ENCODE results near the gene MTG2.

Gene MTG2, protein sequence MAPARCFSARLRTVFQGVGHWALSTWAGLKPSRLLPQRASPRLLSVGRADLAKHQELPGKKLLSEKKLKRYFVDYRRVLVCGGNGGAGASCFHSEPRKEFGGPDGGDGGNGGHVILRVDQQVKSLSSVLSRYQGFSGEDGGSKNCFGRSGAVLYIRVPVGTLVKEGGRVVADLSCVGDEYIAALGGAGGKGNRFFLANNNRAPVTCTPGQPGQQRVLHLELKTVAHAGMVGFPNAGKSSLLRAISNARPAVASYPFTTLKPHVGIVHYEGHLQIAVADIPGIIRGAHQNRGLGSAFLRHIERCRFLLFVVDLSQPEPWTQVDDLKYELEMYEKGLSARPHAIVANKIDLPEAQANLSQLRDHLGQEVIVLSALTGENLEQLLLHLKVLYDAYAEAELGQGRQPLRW
- 35.5 to 36.9 reads per million in 2 experiments for total RNA-seq

DNA sequence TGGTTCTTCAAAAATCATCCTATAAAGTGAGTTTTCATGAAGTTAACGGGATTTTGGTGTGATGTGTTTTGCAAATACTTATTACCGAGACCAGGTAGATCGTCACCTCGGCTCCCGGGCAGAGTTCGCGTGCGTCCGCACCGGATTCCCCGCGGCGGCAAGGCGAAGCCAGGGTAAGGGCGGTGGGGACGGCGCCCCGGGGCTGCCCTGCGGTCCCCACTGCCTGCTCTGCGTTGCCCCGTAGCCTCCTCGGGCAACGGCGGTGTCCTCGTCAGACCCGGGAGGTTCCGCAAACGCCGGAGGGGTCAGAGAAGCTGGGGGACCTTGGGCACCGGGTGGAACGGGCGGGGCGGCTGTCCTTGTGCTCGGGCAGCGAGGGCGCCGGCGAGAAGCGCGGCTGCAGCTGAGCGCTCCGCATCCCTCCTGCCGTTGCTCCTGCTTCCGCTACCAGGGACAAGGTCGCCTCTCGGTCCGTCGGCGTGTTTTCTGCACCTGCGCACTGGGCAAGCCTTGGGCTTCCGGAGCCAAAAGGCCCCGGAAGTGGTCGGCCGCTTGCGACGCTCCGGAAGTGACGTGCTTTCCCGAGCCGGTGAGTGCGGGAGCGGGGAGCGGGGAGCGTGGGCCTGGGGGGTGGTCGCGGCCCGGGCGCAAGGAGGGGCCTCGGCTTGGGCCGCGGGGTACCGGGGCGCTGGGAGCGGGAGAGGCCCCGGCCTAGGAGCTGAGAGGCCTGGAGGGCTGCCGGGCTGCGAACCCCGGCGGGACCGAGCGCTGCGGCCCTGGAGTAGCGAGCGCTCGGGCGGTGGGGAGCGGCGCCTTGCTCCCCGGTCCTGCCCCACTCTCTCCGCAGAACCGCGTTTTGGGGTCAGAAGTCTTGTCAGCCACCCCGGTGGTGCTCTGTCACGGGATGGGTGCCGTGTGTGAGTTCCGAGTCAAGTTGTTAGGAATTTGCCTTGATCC is at the start of gene MTG2:
Gene MTG2, plus strand, starts transcription at position 560 of the 957 bp plus-strand sequence. CDS start 10,393 bp downstream, outside the sequence.
- peak; percentile 92 for DNase-seq (ENCODE audit: low read depth)

DNA sequence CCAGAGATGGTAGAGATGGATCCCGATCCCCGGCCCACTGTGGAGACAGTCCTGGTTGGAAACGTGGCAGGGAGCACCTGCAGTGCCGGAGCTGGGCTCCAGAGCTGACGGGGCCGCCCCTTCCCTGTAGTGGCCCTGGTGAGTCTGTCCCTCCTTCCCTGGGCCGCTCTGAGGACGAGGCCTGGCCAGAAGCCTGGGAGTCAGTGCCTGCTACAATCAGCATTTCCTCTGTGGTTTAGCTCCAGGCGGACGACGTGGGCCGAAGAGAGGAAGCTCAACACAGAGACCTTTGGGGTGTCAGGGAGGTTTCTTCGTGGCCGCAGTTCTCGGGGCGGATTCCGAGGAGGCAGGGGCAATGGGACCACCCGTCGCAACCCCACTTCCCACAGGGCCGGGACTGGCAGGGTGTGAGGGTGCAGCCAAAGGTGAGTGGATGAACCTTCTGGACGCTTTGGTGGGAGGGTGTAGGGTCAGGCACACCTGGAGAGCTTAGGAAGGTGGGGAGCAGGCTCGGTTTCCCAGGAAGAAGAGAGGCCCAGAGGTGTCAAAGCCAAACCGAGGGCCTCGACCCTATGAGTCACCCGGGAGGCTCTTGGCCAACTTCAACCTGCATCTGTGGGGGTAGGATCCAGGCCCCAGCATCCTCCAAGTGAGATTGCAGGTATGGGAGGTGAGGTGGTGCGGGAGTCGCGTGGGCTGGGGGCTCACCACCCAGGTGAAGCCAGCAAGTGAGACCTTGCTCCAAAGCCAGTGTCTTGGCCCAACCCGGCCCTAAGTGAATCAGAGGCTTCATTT is 49.6 kb upstream of the MTG2 start:
- DNase-seq (ENCODE audit: low read depth): no peak

DNA sequence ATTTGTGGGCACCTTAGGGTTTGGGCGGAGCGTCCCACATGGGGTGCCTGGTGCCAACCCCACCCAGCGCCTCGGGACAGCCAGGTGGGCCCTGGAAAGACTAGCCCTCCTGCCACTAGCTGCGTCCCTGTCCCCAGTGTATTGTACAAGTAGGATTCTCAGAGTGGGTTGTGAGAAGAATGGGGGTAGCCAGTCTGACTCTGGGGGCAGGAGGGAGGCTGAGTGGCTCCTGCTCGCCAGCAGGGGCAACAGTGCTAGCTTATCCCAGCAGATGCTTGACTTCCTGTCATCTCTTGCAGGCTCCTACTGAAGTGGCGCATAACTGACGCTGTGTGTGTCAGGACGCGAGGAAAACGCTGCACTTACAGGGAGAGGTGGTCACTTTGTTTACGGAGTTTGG is 49.0 kb upstream of the MTG2 start:
- no peak for DNase-seq (ENCODE audit: low read depth)

DNA sequence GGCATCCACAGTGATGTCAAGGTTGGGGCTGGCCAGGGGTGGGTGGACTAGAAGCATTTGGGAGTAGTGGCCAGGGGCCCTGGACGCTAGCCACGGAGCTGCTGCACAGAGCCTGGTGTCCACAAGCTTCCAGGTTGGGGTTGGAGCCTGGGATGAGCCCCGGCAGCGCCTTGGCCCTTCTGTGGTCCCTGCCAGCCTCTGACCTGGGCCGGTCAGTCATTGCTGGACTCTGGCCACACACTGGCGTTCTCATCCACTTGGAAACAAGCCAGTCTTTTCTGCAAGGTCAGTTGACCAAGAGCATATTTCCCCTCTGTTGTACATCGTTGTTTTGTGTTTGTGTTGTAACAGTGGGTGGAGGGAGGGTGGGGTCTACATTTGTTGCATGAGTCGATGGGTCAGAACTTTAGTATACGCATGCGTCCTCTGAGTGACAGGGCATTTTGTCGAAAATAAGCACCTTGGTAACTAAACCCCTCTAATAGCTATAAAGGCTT is 48.0 kb upstream of the MTG2 start:
- no peak for DNase-seq (ENCODE audit: low read depth)

DNA sequence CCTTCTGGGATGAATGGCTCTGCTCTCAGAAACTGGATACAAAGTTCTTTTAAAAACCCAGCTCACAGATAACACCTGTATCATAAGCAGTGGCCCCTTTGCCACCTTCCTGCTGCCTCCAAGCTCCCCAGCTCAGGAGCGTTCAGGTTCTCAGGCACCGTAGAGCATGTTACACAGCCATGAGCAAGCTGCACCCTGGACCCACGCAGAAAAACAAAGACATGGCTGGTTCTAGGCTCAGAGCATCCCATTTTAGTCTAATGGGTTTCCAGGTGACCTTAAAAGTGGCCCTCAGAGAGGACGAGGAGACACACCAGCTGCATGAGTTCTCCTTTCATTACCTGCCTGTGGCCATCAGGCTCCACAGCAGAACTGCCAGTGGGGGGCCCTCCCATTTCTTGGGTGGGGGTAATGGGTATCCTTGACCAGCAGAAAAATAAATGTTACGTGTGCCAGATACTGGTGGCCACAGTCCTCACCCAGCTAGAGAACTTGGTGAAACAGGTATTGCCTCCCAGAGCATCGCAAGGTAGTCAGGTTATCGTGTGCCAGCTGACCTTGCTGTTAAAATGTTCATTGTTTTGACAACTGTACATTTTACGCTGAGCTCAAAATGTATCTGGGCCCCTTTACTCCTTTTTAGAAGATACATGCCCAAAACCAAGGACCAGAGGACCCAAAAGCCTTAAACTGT is 47.1 kb upstream of the MTG2 start:
- no peak for DNase-seq (ENCODE audit: low read depth)

DNA sequence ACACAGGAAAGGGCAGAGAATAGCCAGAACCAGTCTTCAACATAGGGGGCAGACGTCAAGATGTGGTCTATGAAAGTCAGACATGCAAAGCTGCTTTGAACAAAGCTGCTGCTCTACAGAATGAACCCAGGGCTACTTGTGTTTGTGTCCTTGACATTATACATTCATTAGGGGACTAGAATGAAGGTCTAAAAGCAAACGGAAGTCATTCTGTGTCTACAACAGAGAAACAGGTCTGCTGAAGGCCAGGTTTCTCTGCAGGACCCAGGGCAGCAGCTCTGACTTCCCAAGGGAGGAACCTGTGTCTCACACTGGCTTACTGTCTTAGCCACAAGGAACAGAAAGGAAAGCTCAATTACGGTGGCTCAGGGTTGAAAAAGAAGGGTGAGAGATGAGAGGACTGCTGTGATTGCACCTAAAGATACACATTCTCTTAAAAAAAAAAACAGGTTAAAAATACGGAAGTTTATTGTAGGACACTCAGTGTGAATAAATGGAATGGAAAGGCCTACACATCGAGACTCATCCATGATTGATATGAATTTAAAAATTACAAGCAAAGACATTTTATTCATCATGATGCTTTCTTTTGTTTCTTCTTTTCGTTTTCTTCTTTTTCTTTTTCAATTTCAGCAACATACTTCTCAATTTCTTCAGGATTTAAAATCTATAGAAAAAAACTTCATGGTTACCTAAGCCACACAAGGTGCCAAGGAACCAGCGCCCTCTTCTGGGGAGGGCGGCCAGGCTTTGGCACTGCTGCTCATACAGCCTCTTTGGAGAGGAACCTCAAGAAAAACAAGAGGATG is 46.3 kb upstream of the MTG2 start:
- DNase-seq (ENCODE audit: low read depth): peak; percentile 61

DNA sequence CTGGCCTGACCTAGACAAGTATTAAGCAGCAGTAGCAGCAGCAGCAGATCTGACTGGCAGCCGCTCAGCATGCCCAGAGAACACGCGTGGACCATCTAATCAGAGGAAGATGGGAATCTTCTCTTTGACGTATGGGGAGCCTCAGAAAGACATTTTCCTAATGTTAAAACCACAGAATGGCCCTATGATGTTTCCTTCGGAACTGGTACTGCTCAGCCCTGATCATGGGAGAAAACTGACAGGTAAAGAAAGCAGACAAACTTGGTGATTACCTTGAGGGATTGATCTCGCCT is 45.8 kb upstream of the MTG2 start:
- DNase-seq (ENCODE audit: low read depth): no peak

DNA sequence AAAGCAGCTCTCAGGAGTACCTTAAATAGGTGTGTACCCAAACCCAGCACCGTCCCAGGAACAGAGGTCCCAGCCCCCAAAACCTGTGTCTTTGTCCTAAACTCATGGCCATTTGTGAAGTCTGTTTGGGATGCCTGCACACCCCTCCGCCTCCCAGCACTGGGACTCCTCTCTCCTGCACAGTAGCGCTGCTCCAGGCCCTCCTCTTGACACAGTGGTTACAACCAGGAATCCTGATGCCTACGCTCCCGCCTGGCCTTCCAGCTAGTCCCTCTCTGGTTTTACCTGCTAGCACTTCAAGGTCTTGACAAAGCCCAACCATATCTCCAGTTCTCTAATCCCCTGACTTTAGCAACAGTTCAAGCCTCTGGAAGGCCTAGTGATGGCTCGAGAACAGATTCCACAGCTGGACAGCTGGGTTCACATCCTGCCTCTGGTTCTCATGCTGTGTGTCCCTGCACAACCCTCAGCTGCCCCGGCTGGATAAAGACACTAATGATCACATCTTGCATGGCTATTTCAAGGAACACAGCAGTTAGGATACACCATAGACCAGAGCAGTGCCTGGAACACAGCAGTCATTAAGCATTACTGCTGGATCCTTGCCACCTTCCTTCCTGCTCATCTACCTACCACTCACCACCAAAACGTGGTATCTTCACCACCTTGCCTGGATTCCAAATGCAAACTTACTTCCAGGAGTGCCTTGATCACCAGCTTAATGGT is 45.2 kb upstream of the MTG2 start:
- DNase-seq (ENCODE audit: low read depth): no peak

DNA sequence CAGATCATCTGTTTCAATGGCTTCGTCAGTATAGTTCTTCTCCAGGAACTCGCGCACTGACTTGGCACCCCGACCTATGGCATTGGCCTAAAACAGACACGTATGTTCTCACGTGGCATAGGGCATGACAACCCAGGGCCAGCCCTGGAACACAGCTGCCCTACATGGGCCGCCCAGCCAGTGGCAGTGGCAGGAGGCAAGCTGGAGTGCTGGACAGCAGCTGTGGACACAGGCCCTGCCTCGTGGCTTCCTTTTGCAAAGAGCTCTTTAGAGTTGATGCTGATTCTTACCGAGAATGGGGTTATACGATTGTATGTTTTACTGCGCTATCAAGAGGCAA is 44.7 kb upstream of the MTG2 start:
- no peak for DNase-seq (ENCODE audit: low read depth)

DNA sequence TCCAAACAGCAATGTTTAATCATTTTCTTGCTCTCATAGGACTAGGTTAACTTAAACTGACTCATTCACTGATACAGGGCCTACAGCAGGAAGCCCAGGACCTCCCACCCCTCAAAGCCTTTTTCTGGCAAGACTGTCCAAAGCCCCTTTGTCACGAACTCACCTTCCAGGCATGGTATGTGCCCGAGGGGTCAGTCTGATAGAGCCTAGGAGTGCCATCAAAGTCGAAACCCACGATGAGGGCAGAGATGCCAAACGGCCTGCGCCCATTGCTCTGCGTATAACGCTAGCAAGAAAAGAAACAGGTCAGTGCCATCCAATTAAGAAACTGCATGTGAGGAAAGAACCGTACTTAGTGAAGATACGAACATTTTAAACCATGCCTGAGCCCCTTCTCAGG is 43.9 kb upstream of the MTG2 start:
- no peak for DNase-seq (ENCODE audit: low read depth)

DNA sequence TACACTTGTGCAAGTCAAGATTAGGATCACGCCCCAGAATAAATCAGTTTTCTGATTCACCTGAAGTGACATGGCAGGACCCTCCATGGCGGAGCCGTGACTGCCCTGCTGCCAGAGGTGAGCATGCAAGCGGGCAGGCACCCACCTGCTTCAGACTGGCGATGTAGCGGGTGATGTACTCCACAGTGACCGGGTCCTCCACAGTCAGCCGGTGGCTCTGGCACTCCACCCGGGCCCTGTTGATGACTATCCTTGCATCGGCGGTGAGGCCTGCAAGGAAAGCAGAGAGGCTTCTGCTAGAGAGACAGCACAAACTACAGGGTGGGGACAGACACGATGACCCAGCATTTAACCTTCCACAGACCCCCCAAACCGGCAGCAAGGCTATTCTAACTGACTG is 43.2 kb upstream of the MTG2 start:
- DNase-seq (ENCODE audit: low read depth): no peak

DNA sequence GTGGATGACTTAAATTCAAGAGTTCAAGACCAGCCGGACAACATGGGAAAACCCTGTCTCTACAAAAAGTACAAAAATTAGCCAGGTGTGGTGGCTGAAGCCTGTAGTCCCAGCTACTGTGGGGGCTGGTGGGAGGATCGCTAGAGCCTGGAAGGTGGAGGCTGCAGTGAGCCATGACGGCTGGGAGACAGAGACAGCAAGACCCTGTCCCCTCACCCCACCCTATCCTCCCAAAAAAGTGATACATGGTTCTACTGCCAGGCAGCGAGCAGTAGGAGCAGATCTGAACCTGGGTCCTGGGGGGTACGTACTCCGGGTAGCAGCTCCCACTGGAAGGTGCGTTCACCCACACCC is 41.8 kb upstream of the MTG2 start:
- no peak for DNase-seq (ENCODE audit: low read depth)

DNA sequence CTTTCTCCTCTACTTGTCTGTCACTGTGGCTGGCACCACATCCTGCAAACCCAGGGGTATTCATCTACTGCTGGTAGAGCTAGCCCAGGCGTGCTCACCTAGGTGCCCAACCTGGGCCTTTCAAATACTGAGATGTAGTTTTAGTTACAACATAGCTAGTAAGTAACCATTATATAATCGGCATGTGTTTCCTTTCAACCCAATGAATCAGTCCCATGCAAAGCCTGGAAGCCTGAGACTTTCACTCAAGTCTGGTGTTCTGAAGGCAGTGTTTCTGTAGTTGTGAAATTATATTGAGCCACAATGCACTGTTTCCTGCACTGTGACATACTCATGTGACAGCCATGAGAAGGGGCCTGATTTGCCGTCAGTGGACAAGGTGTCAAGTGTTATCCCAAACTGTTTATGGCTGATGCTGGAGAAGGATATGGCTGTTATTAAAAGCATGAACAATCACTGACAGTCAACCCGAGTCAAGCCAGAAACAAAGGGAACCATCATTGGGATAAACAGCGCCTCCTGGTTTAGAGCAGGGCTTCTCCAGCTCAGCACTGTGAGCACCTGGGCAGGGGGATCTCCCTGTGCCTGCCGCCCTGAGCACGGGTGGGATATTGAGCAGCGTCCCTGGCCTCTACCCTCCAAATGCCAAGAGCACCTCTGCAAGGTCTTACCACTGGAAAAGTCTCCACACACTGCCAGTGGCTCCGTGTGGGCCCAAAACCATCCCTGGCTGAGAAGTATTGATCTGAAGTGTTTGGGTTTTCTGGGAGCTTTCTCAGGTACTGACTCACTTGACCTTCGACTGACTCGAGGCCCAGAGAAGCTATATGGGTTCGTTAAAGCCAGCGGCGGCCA is 41.2 kb upstream of the MTG2 start:
- no peak for DNase-seq (ENCODE audit: low read depth)

DNA sequence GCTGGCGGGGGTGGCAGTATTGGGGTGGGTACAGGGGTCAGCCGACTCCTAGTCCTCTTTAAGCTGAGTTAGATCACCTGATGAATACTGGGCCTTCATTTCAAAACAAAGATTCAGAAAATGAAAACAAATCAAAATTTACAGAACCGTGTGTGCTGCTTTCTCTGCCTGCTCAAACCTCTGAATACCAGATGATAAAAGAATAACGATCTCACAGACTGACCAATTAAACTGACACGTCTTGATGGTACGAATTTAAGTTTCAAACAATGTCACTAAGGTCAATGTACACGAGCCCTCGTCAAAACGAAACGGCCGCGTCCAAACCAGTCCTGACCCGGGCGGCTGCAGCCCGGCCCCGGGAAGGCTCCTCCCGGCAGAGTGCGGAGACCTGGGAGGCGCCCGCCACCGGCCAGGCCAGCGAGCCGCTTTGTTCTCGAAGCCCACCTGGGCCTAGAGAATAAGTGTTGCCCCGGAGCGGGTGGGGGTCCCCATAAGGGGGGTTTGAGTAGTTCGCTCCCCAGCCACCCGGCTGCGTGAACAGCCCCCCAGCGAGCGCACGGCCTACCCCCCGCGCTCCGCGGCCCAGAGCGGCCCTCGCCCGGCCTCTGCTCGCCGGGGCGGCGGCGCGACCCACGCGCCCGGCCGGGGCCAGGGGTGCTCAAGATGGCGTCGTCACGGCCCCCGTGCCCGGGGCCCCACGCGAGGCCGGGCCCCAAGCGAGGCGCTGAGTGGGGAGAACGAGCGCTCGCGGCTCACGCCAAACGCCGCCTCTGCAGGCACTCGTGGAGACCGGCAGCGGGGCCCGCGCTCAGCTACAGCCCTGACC is 40.4 kb upstream of the MTG2 start:
- no peak for DNase-seq (ENCODE audit: low read depth)

DNA sequence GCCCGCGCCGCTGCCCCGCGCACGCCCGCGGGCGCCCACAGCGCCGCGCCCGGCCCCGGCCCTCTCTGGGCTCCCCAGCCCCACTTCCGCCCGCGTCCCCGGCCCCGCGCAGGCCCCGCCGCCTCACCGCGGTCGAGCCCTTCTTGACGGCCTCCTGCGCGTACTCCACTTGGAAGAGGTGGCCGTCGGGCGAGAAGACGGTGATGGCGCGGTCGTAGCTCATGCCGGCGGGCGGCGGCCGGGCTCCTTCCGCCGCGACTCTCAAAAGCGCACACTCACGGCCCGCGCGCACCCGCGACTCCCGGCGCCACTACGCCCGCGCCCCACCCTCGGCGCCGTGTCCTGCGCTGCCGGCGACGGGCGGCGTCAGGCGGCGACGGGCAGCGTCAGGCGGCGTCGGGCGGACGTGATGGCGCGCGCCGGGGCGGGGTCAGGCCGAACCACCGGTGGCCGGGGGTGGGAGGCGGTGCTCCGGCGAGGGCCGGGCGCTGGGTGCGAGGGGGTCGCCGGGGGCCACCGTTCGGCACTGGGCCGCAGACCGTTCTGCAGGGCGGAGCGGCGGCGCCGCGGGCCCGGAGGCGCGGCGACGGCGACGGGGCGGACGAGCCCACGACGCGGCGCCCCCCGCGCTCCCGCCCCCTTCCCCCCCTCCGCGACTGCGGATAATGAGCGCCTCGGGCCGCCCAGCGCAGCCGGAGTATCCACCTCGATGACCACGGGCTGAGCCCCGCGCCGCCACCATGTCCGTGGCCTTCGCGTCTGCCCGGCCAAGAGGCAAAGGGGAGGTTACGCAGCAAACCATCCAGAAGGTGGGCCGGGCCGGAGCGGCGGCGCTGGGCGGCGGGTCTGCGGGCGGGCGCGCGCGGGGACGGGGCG is 39.5 kb upstream of the MTG2 start, which contains the start of the genes PSMA7 and SS18L1:
Gene PSMA7, minus strand, starts transcription at position 314 of the 876 bp plus-strand sequence. Its CDS starts 91 bp downstream, at position 223.
Gene SS18L1, plus strand, starts transcription at position 689 of the 876 bp plus-strand sequence. Its CDS starts 52 bp downstream, at position 741.
- DNase-seq (ENCODE audit: low read depth): peak; percentile 78

DNA sequence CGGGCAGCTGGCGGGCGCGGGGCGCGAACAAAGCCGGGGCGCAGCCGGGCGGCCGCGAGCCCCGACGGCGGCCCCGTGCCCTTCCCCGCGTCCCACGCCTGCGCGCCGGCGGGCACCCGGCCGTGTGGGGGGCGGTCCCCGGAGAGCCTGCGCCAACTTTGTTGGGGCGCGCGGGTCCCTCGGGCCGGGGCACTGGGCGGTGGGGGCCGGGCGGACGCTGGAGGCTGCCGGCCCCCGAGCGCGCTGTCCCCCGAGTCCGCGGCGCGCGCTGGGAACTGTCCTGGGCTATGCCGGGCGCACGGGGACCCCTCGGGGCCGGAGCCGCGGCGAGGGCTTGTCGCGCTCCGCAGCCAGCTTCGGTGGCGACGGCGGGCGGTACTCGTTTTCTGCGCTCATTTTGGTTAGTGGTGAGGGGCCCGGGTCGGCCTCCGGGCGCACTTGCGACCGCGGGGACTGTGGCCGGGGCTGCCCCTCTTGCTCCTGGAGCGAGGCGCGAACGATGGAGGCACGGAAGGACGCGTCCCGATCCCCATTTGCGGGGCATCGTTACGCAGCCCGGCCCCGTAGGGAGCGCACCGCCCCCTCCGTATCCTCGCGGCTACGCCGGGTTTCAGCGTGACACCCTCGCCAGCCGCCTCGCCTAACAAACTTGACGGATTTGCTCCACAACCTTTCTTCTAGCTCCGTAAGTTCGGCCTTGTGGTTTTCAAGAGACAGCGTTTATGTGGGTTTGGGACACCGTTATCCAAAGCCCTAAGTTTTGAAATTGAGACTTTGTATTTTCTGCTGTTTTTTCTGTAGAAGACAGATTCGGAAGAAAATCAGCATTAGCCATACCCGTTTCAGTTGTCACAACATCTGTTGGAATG is 38.6 kb upstream of the MTG2 start:
- no peak for DNase-seq (ENCODE audit: low read depth)

All from T follicular helper cell (primary cell).